GM12891 (cell line): Measurements from ENCODE around the gene DHRS3.

Experiments
- POLR2A ChIP-seq: IDR thresholded peaks from 2 replicates; pipeline ENCODE4 v1.6.1; 2011; ENCODE audit warnings: low read depth, low read length, control low read depth
- POLR2AphosphoS5 ChIP-seq: IDR thresholded peaks from 2 replicates; pipeline ENCODE4 v1.6.1; 2011; ENCODE audit warnings: low read depth, low read length, control low read depth
- POU2F2 ChIP-seq: IDR thresholded peaks from 2 replicates; pipeline ENCODE4 v1.6.1; 2011; ENCODE audit warnings: low read depth, mild to moderate bottlenecking, control low read depth, low read length, moderate library complexity
- SPI1 ChIP-seq: IDR thresholded peaks from 2 replicates; pipeline ENCODE4 v1.6.1; 2011; ENCODE audit warnings: low read depth, low read length, control low read depth
- TAF1 ChIP-seq: IDR thresholded peaks from 2 replicates; pipeline ENCODE4 v1.6.1; 2011; ENCODE audit warnings: low read depth, low read length, control low read depth

DNA sequence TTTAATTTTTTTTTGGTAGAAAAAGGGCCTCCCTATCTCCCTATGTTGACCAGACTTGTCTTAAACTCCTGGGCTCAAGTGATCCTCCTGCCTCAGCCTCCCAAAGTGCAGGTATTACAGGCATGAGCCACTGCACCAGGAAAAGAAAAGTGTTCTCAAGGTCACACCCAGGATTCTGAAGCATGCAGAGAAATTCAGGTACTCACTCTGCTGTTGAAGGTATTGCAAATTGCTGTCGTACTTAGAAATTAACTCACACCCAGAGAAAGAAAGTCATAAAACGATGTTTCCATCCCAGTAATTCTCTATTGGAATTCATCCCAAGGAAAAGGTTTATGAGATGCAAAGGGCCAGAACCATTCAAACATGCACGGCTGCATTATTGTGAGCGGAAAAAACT is 73.7 kb downstream of the DHRS3 start:
- TF ChIP-seq POLR2AphosphoS5 (no peak), POLR2A (no peak), TAF1 (no peak), SPI1 (no peak), POU2F2 (no peak)
